Frontal cortex (tissue), 4 donors: ENCODE data around the gene RASA3. TPM values are rescaled to one million over a fixed set of nuclear protein-coding genes. Genes with fewer than 3 reads are reported as not detected.
"Not testable (repeated sequence)": the region's sequence is repeated elsewhere in the genome, so short reads cannot be mapped to it uniquely, and the experiment has no call there.

Source experiments
- DNase-seq, 2 donors: peaks; one replicate each; pipeline ENCODE4 v3.0.0; 2012; ENCODE audit warnings: low spot score in 2 of 2
- FAIRE-seq: peaks from 2 replicates; lab custom pipeline; 2012; peaks lifted over from hg19 to GRCh38; lab: Jason Lieb, UNC
- total RNA-seq: library from RNA; depleted of rRNA; stranded (reverse); fragments of >200 nt; gene quantifications from one replicate; pipeline ENCODE4 v1.2.3, GENCODE V29; 2014
- donor health status: control.
- donor health status: control.
- donor health status: control.

RASA3 gene
- total RNA-seq, 1 donor from 2014 or later, result 12.6 TPM

GRCh38 chr13:114000151-114001040 is 132.0 kb downstream of the RASA3 start:
- FAIRE-seq, result no peak
- no peak for DNase-seq

DNA sequence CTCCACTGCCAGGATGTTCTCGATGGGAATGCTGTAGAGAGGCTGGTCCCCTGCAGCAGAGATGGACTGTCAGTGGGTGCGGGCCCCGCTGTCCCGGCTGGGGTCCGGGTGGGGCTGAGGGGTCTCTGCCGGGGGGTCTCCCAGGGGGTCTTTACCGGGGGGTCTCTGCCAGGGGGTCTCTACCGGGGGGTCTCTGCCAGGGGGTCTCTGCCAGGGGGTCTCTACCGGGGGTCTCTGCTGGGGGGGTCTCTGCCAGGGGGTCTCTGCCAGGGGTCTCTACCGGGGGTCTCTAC is 132.9 kb downstream of the RASA3 start:
- no peak for FAIRE-seq
- no peak for DNase-seq

- no peak for FAIRE-seq
- no peak for DNase-seq
Measured at GRCh38 chr13:113998781-113999617, 133.4 kb downstream of the RASA3 start.

DNA sequence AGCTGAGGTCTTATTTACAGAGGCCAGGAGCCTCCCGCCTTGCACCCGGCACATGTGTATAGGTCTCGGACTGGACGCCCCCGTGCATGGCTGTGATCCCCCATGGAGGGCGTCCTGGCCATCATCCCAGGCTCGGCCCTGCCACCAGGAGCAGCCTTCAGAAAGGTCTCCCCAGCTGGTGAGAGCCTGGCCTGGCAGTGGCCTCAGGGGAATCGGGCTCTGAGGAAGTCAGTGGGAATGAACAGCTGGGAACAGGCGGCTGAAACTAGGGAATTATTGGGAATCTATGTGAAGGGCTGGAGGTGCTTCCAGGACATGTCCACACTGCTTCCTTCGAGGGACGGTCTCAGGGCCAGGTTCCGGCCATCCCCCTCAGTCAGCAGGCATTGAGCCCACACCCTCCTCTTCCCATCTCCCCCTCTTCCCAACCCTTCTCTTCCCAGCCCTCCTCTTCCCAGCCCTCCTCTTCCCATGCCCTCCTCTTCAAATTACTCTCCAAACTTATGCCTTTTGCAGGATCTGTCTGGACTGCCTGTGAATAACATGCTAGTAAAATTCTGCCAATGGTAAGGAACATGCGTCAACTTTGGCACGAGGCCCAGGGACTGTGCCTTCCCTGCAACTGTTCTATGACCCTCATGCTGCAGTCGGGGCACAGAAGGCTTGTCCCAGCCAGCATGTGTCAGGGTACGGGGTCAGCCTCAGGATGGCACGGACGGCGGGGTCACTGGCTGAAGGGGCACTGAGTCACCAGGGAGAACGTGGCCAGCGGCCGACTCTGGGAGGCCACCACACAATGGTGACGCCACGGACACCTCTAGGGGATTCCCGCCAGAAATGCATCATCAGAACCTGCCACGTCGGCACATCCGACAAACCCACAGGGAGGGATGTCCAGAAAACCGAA is 134.3 kb downstream of the RASA3 start:
- FAIRE-seq, result no peak

GRCh38 chr13:113996912-113997745 is 135.3 kb downstream of the RASA3 start:
- no peak for FAIRE-seq
- DNase-seq, result no peak

More for the DNA sequence above, 134.3 kb downstream of the RASA3 start:
- peak in 1 of 2 donors; percentile 50 for DNase-seq

DNA sequence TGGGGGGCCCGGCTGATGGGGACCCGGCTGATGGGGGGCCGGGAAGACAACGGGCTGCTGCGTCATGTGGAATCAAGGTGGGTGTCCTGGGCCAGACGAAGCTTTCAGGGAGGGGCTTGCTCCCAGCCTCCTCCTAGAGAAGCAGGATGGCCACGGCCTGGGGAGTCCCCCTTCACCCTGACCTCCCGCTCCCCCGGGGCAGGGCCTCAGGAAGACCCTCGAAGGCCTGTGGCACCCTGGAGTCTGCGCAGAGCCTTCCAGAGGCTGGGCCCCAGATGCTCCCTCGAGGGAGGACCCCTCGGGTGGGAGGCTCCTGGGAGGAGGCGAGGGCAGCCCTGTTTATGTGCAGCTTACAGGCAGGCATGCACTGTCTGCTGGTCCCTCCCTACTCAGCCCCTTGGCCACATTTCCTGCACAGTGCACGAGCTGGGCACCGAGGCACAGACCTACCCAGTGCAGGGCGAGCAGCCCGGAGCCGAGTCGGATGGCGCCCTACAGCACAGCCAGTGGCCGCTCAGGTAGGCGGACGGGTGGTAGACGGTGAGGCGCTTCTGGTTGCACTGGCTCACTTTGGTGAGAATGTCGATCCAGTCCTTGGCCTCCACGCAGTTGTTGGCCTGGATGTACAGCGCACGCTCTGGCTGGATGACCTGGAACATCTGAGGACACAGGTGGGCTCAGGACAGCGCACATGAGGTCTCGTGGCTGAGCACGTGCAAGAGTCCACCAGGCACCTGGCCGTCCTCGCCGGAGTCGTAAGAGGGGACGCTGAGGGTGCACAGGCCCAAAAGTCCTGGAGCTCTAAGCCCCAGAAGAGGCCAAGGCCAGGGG is 136.1 kb downstream of the RASA3 start:
- FAIRE-seq (no peak), DNase-seq (no peak)

GRCh38 chr13:113995051-113995601 is 137.3 kb downstream of the RASA3 start:
- DNase-seq, result no peak

DNA sequence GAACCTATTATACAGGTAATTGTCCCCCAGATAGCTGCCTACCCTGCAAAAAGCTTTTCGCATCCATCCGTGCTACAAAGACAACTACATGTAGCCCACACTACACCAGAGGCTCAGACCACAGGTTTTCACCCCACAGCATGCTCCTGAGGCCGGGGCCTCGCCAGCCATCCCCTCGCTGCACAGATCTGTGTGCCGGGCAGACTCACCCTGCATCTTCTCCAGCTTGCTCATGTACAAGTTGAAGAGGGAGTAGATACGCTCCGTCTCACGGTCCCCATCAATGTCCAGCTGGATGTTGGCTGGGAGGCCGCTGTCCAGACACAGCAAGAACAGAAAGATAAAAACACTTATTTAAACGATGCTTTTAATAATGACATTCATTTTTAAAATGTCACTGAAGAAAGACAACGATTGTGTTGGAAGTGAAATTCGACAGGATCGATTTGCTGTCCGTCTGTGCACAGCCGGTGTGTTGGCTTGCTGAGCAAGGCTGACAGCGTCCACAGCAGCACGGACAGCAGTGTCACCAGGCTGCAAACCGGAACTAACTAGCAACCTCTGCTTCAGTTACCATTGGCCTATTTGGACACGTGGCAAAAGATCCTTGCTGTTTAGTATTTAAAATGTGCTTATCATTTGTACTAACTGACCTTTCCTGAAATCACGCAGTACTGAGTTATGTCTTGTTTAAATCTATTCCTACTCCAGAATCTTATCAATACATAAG is 140.0 kb downstream of the RASA3 start:
- FAIRE-seq, result no peak
- DNase-seq, result no peak

More at GRCh38 chr13:113995051-113995601, 137.3 kb downstream of the RASA3 start:
- no peak for FAIRE-seq

- DNase-seq, result no peak
Measured at GRCh38 chr13:113991676-113992179, 140.7 kb downstream of the RASA3 start.

DNA sequence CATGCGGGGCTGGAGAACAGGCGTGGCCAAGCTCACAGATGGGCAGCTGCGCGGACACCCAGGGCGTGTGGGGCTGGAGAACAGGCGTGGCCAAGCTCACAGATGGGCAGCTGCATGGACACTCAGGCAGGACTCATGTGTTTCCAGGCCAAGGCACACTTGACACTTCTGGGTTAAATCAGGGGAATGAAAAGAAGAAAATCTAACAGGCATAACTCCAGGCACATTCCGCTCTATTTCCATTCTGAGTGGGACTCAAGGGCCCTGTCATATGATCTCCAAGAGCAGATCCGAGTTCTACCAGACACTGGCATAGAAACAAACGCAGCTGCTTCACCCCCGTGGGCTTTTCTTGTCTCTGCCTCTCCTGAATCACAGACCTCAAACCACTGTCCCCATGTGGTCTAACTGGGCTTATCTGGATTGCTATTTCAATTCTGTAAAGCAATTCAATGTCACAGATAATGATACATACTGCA is 141.2 kb downstream of the RASA3 start:
- DNase-seq, result peak in 1 of 2 donors; percentile 49
- no peak for FAIRE-seq

More at GRCh38 chr13:113991676-113992179, 140.7 kb downstream of the RASA3 start:
- FAIRE-seq, result no peak

- no peak for FAIRE-seq
- no peak for DNase-seq
Measured at GRCh38 chr13:113990321-113990837, 142.0 kb downstream of the RASA3 start.

- FAIRE-seq, result no peak
- no peak for DNase-seq
Measured at GRCh38 chr13:113989585-113990300, 142.7 kb downstream of the RASA3 start.

DNA sequence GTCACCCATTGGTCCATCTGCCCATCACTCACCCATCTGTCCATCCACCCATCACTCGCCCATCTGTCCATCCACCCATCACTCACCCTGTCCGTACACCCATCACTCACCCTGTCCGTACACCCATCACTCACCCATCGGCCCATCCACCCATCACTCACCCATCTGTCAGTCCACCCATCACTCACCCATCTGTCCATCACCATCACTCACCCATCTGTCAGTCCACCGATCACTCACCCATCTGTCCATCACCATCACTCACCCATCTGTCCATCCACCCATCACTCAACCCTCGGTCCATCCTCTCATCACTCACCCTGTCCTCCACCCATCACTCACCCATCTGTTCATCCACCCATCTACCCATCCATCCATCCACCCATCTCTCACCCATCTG is 143.6 kb downstream of the RASA3 start:
- not testable (repeated sequence) for DNase-seq, FAIRE-seq

DNA sequence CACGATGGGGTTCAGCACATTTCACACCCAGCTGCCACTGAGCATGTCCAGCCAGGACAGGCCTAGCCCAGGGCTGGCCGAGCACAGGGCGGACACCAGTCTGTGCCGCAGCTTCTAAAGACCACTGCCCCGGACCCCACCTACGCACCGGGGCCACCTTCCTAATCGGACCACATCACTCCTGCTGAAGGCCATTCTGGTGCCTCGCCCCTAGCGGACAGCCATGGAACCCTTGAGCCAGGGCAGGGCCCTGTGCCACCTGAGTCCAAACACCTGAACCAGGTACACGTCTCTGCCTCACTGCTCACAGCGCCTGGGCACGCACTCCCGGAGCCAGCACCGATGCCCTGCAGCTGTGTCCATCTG is 150.1 kb downstream of the RASA3 start:
- FAIRE-seq (no peak), DNase-seq (no peak)

- DNase-seq (no peak), FAIRE-seq (no peak)
Measured at GRCh38 chr13:113981611-113982295, 150.7 kb downstream of the RASA3 start.
